HEK293T (cell line): Measurements from ENCODE around the gene HOXA3.

Source experiments
- CTCF ChIA-PET: fragments of 350-600 bp; formaldehyde crosslinking; extraction: SDS; loops from one replicate; lab custom pipeline; 2021; ENCODE audit warnings: antibody characterized with exemption, inconsistent platforms; lab: Yijun Ruan, JAX
- POLR2A ChIA-PET: fragments of 350-600 bp; formaldehyde crosslinking; extraction: SDS; loops from one replicate; lab custom pipeline; 2020; ENCODE audit warnings: antibody characterized with exemption, inconsistent platforms; lab: Yijun Ruan, JAX
- DNase-seq: peaks from one replicate; pipeline ENCODE4 v3.0.0; 2012; ENCODE audit warnings: mixed read lengths; ENCODE audit errors: extremely low spot score
- ARNT ChIP-seq: fragments of 450-650 bp; IDR thresholded peaks from 2 replicates; pipeline ENCODE4 v1.6.1; 2017; ENCODE audit warnings: mild to moderate bottlenecking
- BHLHE40 ChIP-seq: fragments of 450-650 bp; IDR thresholded peaks from 2 replicates; pipeline ENCODE4 v1.6.1; 2016; ENCODE audit warnings: mild to moderate bottlenecking, moderate library complexity, borderline replicate concordance
- CTBP1 ChIP-seq: fragments of 450-650 bp; IDR thresholded peaks from 2 replicates; pipeline ENCODE4 v1.6.1; 2016; ENCODE audit warnings: borderline replicate concordance
- ELF4 ChIP-seq: fragments of 450-650 bp; IDR thresholded peaks from 2 replicates; pipeline ENCODE4 v1.6.1; 2017; ENCODE audit warnings: antibody characterized with exemption
- FOXA1 ChIP-seq: fragments of 450-650 bp; IDR thresholded peaks from 2 replicates; pipeline ENCODE4 v1.6.1; 2016; ENCODE audit warnings: mild to moderate bottlenecking
- FOXK2 ChIP-seq: fragments of 450-650 bp; IDR thresholded peaks from 2 replicates; pipeline ENCODE4 v1.6.1; 2016; ENCODE audit warnings: mild to moderate bottlenecking
- FOXM1 ChIP-seq: fragments of 450-650 bp; IDR thresholded peaks from 2 replicates; pipeline ENCODE4 v1.6.1; 2017; ENCODE audit warnings: mild to moderate bottlenecking, borderline replicate concordance
- HDGF ChIP-seq: fragments of 450-650 bp; IDR thresholded peaks from 2 replicates; pipeline ENCODE4 v1.6.1; 2017; ENCODE audit warnings: antibody characterized with exemption, borderline replicate concordance
- L3MBTL2 ChIP-seq: fragments of 450-650 bp; conservative IDR thresholded peaks from 2 replicates; pipeline ENCODE4 v1.6.1; 2016; ENCODE audit warnings: mild to moderate bottlenecking
- LEF1 ChIP-seq: fragments of 450-650 bp; IDR thresholded peaks from 2 replicates; pipeline ENCODE4 v1.6.1; 2017; ENCODE audit warnings: mild to moderate bottlenecking, borderline replicate concordance
- NFRKB ChIP-seq: fragments of 450-650 bp; IDR thresholded peaks from 2 replicates; pipeline ENCODE4 v1.6.1; 2016; ENCODE audit warnings: mild to moderate bottlenecking, moderate library complexity
- PKNOX1 ChIP-seq: fragments of 450-650 bp; IDR thresholded peaks from 2 replicates; pipeline ENCODE4 v1.6.1; 2016
- SP1 ChIP-seq: fragments of 450-650 bp; IDR thresholded peaks from 2 replicates; pipeline ENCODE4 v1.6.1; 2017
- SUZ12 ChIP-seq: fragments of 450-650 bp; IDR thresholded peaks from 2 replicates; pipeline ENCODE4 v1.6.1; 2016; ENCODE audit warnings: mild to moderate bottlenecking
- TARDBP ChIP-seq: fragments of 450-650 bp; IDR thresholded peaks from 2 replicates; pipeline ENCODE4 v1.6.1; 2016
- ZNF384 ChIP-seq: fragments of 450-650 bp; IDR thresholded peaks from 2 replicates; pipeline ENCODE4 v1.6.1; 2016

HOXA3 gene

DNA sequence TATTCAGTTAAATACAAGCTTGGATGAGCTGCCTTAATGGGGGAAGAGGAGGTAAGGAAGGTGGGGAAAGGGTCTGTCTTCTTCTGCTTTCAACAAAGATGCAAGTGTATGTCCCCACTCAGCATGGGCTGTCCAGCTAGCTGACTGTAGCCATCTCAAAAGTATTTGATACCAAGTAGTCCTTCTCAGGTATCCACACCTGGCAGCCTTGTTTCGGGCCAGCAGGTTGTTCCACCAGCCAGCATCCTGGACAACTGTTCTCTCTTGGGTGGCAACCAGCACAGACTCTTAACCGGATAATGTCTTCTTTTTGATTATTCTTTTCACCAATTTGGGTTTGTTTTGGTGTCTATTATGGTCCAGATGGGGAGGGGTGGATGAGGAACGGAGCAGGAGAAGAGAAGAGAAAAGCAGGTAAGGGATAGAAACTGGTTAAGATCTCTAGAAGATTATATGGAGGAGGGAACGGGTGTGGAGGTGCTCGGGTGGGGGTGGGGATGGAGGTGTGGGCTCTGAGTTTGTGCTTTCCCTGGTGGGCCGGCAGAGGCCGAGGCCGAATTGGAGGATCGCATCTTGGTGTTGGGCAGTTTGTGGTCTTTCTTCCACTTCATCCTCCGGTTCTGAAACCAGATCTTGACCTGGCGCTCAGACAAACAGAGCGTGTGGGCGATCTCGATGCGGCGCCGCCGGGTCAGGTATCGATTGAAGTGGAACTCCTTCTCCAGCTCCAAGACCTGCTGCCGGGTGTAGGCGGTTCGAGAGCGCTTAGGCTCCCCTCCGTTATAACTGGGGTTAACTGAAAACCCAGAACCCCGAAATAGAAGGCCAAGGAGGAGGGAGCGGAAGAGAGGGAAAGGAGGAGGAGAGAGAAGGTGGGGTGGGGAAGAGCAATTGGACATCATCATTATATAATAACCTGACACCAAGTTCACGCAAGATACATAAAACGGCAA is 23.3 kb downstream of the HOXA3 start:
- no peak for DNase-seq
- no peak for TF ChIP-seq ZNF384
- ChIA-PET CTCF (interaction anchor here (1.3 kb wide), 1 partner anchor 32 kb away, joined by 5 read pairs; no protein-coding TSS in a partner anchor), POLR2A (interaction anchor here (1.0 to 5.3 kb wide), 2 partner anchors 12 to 18 kb away, joined by 3 to 103 read pairs; no protein-coding TSS in a partner anchor)

GRCh38 chr7:27128034-27128433 is 24.3 kb downstream of the HOXA3 start:
- POLR2A ChIA-PET = interaction anchor here (0.8 to 5.3 kb wide), 3 partner anchors 11 to 25 kb away, joined by 3 to 103 read pairs (median 3); partner anchors contain the start of gene HOXA3
- TF ChIP-seq NFRKB = no peak
- TF ChIP-seq SUZ12 = no peak
- no peak for TF ChIP-seq HDGF
- no peak for TF ChIP-seq TARDBP
- no peak for TF ChIP-seq BHLHE40
- TF ChIP-seq ELF4 = no peak
- no peak for TF ChIP-seq LEF1
- TF ChIP-seq PKNOX1 = no peak
- TF ChIP-seq FOXM1 = no peak
- no peak for TF ChIP-seq SP1
- no peak for TF ChIP-seq FOXK2
- no peak for TF ChIP-seq FOXA1
- no peak for DNase-seq
- CTCF ChIA-PET = interaction anchor here (1.3 kb wide), 1 partner anchor 33 kb away, joined by 5 read pairs; no protein-coding TSS in a partner anchor

- no peak for DNase-seq
- POLR2A ChIA-PET = interaction anchor here (0.8 to 1.0 kb wide), 3 partner anchors 11 to 13 kb away, joined by 3 to 4 read pairs (median 3); no protein-coding TSS in a partner anchor
- CTCF ChIA-PET = no interaction called here
- TF ChIP-seq BHLHE40 (no peak), PKNOX1 (no peak), TARDBP (no peak), LEF1 (no peak), CTBP1 (no peak), FOXM1 (no peak), FOXA1 (no peak), SUZ12 (no peak), HDGF (no peak), NFRKB (no peak), ZNF384 (no peak; the same call in 1 of the 2 replicates), FOXK2 (no peak), SP1 (no peak)
Measured at GRCh38 chr7:27126596-27127327, 25.6 kb downstream of the HOXA3 start.

- POLR2A ChIA-PET = interaction anchor here (0.8 to 1.0 kb wide), 2 partner anchors 11 to 13 kb away, joined by 3 to 4 read pairs; no protein-coding TSS in a partner anchor
- no peak for DNase-seq
- peak; percentile 72 for TF ChIP-seq PKNOX1
- TF ChIP-seq TARDBP = no peak
- CTCF ChIA-PET = no interaction called here
Measured at GRCh38 chr7:27125986-27126394, 26.4 kb downstream of the HOXA3 start.

GRCh38 chr7:27124902-27125689 is 27.3 kb downstream of the HOXA3 start:
- ChIA-PET POLR2A (interaction anchor here (1.1 kb wide), 1 partner anchor 10 kb away, joined by 3 read pairs; no protein-coding TSS in a partner anchor), CTCF (no interaction called here)
- no peak for TF ChIP-seq PKNOX1
- TF ChIP-seq ARNT = no peak
- TF ChIP-seq L3MBTL2 = no peak
- no peak for TF ChIP-seq LEF1
- no peak for TF ChIP-seq CTBP1
- TF ChIP-seq SUZ12 = no peak
- DNase-seq = no peak
